ENCODE data around the gene SIVA1.

SIVA1 gene, protein sequence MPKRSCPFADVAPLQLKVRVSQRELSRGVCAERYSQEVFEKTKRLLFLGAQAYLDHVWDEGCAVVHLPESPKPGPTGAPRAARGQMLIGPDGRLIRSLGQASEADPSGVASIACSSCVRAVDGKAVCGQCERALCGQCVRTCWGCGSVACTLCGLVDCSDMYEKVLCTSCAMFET

DNA sequence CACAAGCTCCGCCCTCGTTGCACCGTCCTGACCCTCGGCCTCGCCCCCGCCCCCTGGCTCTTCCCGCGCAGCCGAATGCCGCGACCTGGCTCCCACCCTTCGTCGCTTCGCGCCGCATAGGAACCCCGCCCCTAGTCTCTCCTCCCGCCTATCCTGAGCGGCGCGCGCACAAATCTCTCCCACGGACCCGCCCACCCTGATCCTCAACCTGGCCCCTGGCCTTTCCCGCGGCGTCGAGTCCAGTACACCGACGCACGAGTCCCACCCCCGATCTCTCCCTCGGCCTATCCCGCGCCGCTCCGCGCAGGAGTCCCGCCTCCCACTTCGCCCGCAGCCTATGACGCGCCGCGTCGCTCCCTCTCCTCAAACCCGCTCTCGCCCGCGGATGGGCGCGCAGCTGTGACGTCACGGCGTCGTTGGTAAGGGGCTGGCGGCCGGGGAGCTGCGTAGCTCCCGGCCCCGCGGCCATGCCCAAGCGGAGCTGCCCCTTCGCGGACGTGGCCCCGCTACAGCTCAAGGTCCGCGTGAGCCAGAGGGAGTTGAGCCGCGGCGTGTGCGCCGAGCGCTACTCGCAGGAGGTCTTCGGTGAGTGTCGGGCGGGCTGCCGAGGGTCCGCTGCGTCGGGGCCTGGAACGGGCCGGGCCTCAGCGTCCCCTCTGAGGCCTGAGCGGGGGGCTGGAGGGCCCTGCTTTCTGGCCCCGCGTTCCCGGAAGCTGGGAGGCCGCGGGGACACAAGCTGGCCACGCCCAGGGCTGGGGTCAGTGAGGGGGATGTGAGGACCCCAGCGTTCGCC lies at the start of gene SIVA1:
TSS of gene SIVA1 (plus strand) at position 413 of the 793 bp plus-strand sequence. CDS start at position 468, 55 bp downstream.
- DNase-seq, result peak; percentile 99

DNA sequence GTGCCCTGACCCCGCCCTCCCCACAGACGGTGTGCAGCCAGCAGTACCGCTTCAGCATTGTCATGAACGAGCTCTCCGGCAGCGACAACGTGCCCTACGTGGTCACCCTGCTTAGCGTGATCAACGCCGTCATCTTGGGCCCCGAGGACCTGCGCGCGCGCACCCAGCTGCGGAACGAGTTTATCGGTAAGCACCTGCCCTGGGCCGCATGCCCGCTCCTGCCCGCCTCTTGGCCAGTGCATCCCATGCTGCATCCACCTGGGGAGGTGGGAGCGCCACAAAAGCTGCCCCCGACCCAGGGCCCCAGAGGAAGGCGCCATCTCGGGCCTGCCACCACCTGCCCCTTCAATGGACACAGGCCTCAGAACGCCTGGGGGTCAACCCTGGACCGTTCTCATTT lies 49.7 kb upstream of the SIVA1 start:
- no peak for DNase-seq

DNA sequence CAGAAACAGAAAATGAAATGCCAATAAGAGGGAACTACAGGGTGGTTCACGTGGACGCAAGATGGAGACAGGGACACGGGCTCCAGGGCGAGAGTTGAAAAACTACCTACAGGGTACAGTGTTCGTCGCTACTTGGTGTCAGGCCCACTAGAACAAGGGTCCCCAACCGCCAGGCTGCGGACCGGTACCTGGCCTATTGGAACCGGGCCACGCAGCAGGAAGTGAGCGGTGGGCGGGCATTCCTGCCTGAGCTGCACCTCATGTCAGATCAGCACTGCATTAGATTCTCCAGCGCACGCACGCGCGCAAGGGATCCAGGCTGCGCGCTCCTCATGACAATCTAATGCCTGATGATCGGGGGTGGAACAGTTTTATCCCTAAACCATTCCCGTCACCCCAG lies 48.7 kb upstream of the SIVA1 start:
- DNase-seq, result no peak

DNA sequence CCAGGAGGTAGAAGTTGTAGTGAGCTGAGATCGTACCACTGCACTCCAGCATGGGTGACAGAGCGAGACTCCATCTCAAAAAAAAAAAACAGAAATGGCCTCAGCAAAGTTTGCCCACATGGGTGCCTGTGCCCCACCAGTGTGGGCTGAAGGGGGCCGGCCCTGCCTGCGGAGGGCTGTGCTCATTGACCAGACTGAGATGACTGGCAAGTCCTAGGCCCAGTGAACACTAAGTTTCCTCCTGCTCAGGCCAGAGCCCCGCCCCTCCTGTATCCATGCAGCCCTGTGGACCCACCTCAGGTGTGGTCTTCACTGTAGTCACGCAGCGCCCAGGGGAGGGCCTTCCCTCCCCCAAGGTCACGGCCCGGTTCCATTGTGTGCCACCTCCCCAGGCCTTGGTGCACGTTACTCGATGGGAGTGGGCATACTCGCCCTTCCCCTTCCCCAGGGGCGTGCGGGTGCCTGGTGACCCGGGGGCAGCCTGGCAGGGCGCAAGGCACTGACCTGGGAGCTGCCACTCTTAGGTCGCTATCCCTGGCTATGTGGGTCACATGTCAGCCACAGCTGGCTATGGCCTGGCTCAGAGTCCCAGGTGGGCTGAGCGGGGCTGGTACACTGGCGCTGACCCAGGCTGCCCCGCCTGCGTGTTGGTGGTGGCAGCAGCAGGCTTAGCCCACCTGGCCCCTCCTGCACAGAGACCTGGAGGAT lies 47.5 kb upstream of the SIVA1 start:
- no peak for DNase-seq

DNA sequence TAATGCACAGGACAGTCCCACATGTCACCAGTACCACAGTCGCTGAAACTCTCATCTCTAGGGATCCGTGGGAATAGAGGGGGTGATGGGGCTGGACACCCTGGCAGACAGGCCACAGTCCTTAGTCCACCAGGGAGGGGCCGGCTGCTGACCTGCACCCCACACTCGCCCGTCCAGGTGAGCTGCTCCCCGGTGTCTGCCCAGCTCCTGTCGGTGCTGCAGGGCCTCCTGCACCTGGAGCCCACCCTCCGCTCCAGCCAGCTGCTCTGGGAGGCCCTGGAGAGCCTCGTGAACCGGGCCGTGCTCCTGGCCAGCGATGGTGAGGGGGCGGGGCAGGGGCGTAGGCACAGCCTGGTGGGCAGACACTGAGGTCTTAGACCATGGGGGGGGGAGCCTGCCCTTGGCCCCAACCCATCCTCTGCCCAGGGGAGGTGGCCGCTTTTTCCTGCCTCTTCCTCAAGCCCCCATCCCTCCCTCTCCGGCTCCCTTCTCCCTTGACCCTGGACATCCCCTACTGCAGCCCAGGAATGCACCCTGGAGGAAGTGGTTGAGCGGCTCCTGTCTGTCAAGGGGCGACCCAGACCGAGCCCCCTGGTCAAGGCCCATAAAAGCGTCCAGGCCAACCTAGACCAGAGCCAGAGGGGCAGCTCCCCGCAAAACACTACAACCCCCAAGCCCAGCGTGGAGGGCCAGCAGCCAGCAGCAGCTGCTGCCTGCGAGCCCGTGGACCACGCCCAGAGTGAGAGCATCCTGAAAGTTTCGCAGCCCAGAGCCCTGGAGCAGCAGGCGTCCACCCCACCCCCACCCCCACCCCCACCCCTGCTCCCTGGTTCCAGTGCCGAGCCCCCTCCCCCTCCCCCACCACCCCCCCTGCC lies 46.0 kb upstream of the SIVA1 start:
- DNase-seq, result no peak

DNA sequence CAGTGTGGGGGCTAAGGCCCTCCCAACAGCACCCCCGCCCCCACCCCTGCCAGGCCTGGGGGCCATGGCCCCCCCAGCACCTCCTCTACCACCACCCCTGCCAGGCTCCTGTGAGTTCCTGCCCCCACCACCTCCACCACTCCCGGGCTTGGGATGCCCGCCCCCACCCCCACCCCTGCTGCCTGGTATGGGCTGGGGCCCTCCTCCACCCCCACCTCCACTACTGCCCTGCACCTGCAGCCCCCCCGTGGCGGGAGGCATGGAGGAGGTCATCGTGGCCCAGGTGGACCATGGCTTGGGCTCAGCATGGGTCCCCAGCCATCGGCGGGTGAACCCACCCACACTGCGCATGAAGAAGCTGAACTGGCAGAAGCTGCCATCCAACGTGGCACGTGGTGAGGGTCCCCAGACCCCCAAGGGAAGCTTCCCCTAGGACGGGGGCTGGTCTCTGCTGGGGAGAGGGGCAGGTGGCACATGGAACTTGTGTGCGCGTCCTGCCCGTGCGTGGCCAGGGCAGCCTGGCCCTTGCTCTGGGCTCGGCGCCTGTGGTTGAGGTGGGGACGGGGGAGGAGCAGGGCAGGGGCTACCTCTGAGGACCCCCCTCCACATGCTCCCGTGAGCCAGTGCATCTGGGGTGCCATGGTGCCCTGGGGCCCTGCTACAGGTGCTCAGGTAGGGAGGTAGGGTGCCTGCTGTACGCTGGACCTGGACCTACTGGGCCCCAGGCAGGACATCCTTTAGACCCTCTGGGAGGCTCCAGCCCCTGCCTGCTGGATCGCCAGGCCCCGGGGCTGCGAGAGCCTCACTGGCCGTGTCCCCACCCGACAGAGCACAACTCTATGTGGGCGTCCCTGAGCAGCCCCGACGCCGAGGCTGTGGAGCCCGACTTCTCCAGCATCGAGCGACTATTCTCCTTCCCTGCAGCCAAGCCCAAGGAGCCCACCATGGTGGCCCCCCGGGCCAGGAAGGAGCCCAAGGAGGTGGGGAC lies 45.0 kb upstream of the SIVA1 start:
- DNase-seq, result no peak

DNA sequence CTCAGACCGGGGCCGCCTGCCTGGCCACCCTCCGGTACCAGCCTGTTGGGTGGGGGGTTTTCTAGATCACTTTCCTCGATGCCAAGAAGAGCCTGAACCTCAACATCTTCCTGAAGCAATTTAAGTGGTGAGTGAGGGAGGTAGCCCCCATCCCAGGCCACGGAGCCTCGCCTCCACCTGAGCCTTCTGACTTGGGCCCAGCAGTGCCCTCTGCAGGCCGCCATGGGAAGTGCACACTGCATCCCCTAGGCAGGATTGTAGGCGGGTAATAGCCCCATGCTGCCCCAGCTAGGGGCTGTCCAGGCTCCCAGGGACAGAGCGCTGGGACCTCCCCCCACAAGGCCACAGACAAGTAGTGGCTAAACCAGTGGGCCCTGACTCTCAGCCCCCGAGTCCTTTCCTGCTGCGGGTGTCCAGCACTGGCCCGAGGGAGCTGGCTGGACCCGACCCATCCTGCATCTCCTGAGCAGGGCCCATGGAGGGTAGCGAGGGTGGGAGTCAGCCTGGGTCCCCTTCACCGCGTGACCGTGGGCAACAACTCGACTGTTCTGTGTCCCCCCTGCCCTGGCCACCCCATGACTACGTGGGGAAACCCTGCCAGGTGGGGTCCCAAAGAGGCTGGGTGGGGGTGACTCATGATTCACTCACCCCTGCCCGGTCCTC lies 44.2 kb upstream of the SIVA1 start:
- peak; percentile 27 for DNase-seq

DNA sequence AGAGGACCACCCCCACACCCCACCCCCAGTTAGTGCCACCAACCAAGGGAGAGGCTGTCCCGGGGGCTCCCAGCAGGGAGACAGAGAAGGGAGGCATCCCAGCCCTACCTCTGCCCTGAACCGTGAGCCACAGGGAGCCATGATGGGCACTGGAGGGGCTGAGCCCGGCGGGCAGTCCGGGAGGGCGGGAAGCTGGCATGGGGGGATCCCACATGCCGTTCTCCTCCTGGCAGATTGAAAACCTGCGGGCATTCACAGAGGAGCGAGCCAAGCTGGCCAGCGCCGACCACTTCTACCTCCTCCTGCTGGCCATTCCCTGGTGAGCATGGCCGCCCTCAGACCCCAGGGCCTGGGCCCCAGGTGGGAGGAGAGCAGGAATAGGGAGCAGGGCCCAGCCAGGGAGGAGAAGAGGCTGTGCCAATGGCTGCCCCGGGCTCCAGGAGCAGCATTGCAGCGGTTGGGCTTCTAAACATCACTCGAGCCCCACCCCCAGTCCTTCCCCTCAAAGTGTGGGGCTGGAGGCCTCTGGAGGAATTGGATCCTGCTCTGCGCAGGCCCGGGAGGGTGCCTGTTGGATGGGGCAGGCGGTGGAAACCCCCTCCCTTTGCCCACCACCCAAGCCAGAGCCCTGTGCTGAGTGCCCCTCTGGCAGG lies 43.4 kb upstream of the SIVA1 start:
- DNase-seq, result no peak

DNA sequence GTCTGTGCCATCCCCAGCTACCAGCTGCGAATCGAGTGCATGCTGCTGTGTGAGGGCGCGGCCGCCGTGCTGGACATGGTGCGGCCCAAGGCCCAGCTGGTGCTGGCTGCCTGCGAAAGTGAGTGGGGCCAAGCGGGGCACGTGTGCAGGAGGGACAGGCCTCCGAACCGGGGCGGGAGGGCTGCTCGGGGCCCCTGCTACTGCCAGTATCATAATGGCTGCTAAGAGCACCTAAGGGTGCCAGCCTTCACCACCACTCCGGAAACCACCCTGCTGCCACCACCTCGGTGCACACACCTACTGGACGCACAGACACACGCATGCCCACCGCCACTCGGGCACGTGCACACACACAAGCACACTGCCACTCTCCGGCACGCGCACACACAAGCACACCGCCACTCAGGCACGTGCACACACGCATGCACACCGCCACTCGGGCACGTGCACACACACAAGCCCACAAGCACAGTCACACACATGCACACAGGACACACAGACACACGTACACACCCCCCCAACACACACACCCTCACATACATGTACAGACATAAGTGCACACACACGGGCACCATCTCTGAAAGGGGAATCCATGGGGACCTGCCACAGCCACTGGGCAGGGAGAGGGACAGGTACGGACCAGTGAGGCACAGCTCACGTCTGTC lies 42.7 kb upstream of the SIVA1 start:
- DNase-seq, result no peak

DNA sequence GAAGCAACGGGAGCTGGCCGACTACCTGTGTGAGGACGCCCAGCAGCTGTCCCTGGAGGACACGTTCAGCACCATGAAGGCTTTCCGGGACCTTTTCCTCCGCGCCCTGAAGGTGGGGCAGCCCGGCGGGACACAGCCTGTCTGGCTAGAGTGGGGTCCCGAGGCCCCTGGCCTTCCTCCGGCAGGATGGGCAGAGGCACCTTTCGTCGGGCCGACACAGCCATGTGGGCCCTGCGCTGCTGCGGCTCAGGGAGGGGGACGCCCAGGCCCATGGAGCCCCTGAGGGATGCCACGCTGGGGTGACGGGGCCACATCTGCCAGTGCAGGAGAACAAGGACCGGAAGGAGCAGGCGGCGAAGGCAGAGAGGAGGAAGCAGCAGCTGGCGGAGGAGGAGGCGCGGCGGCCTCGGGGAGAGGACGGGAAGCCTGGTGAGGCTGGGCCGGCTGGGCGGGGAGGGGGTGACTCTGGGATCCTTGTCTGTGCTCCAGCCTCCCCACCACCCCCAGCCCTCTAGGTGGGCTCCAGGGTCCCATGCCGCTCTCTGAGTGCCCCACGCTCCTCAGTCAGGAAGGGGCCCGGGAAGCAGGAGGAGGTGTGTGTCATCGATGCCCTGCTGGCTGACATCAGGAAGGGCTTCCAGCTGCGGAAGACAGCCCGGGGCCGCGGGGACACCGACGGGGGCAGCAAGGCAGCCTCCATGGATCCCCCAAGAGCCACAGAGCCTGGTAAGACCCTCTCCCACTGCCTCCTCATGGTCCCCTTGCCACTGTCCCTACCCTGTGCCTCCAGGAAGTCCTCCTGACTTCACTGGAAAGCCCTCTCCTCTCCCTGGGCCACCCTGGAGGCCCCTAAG lies 39.8 kb upstream of the SIVA1 start:
- no peak for DNase-seq

DNA sequence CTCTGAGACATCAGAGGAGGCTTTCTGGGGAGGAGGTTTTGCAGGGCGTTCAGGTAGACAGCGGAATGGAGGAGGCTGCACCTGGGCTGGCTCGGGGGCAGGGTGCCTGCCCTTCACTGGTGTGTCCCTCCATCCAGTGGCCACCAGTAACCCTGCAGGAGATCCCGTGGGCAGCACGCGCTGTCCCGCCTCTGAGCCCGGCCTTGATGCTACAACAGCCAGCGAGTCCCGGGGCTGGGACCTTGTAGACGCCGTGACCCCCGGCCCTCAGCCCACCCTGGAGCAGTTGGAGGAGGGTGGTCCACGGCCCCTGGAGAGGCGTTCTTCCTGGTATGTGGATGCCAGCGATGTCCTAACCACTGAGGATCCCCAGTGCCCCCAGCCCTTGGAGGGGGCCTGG lies 38.9 kb upstream of the SIVA1 start:
- no peak for DNase-seq

DNA sequence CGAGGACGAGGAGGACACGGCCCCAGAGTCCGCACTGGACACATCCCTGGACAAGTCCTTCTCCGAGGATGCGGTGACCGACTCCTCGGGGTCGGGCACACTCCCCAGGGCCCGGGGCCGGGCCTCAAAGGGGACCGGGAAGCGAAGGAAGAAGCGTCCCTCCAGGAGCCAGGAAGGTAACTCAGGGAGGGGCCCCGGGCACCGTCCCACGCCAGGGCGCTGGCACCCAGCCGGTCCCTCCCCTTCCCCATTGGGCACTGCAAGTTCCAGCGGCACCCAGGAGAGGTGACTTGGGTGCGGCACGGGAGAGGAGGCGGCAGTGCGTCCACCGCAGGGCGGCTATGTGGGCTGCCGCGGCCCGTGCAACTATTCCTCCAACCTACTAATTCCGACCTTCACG lies 38.3 kb upstream of the SIVA1 start:
- DNase-seq, result no peak

DNA sequence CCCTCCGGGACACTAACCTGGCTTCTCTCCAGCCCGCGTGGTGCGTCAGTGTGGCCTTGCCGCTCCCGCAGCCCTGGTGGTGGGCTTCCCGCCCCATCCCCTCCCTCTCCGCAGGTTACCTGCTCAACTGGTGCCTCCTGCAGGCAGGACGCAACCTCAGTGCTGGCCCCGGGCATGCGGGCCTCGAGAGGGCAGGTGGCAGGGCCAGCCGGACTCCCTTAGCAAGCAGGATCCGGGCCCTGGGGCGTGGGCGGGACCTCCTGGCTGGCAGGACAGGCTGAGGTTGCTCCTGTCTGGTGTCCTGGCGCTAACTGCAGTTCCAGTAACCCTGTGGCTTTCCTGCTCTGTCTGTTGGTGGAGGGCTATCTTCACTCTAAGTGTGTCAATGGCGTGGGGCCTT lies 37.5 kb upstream of the SIVA1 start:
- DNase-seq, result no peak

DNA sequence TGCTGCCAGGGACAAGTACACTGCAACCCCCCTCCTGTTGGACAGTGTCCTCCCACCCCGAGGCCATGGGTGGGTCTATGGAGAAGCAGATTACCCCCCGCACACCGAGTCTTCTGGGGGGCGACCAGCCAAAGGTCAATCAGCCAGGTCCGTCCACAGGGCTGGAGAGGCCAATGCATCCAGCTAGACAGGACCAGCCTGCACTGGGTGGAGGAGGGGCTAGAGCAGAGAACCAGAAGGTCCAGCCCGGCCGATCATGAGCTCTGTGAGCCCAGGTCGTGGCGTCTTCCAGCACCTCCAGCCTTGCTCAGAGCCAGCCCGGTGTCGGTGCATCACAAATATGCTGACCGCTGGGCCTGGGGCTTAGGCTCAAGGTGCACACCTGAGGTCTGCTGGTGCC lies 37.1 kb upstream of the SIVA1 start:
- DNase-seq, result no peak

DNA sequence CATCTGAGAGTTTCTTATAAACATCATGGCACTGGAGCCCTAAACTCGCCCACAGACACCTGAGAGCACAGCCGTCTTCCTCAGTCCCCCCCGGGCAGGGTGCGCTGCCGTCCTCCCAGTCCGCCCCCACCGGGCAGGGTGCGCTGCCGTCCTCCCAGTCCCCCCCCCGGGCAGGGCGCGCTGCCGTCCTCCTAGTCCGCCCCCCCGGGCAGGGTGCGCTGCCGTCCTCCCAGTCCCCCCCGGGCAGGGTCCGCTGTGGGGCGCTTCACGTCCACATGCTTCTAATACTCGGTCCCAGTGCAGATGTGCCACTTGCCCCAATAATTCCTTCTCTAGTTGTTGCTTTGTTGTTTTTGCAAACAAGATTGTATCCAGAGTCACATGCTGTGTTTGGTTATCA lies 35.8 kb upstream of the SIVA1 start:
- DNase-seq, result no peak

DNA sequence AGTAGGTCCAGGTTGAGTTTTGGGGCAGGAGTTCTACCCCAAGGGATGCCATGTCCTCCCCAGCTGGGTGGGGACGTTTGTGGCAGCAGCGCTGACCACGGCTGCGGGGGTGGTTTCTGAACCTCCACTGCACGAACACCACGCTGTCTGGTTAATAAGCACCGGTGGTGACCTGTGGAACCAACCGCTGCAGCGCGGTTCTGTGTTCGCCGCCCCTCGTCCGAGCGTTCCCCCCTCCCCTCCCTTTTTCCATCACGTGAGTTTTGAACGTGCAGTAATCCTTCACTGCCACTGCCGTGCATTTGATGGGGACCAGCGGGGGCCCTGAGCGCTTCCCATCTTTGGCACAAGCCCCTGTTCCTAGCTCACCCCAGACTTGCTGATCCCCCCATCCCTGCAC lies 35.3 kb upstream of the SIVA1 start:
- no peak for DNase-seq

DNA sequence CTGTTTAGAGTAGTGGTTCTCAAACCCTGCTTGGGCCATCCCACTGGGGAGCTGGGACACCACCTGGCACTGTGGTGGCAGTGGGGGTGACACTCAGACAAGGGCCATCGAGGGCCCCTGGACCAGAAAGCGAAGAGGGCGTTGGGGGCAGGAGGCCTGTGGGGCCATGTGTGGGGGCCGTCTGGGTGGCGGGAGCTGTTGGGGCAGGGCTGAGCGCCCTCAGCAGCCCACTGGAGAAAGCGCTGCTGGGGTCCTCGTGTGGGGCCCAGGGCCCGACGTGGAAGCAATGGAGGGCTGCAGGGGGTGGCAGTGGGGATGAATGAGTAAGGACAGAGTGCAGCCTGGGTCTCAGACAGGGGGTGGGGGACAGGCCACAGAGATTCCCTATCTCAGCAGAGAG lies 34.8 kb upstream of the SIVA1 start:
- no peak for DNase-seq

DNA sequence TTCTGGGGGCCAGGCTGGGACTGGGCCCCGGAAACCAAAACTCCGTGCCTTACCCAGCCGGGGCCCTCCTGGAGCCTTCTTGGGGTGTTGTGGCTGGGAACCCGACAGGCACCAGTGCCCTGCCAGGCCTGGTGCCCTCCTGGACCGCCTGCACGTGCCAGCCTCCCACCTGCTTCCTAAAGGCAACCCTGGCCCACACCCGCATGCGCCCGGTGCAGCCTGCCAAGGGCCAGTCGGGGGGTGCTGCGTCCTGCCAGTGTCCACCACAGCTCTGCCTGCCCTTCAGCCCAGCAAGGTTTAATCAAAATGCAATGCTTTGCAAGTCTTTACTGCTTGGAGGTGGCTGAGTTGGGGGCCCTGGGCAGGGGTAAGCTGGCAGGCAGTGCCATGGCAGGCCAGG lies 34.1 kb upstream of the SIVA1 start:
- DNase-seq, result no peak

DNA sequence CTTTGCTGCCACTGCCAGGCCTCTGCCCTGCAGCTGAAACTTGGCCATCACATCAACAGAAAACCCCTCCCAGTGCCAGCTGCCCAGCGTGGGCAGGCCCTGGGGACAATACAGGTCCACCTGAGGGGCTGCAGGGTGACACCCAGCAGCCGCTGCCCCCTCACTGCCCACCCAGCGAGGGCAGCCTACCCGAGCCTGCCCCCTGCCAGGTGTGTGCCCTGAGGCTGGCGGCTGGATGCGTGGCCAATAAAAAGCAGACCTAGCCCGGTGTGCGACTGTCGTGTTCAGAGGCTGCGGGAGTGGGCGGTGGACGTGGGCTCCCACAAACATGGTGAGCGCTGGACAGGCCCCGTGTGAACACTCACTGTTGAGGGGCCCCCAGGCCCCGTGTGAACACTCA lies 33.6 kb upstream of the SIVA1 start:
- DNase-seq, result no peak

Measured in NCI-H1092 treated with DMSO at 0.1 percent for 48 hours (cell line).